HL-60/S4 treated with retinoic acid at 250 ng/mL for 4 days and 3 days (cell line): ENCODE measurements around the gene PGAM4.

ENCODE experiments used
- in situ Hi-C: fragments of 300-500 bp; cut with MboI; formaldehyde crosslinking; loops from 2 replicates; pipeline ENCODE4 v1.7.0; 2022; ENCODE audit warnings: low sequenced_read_pairs

Gene PGAM4

DNA sequence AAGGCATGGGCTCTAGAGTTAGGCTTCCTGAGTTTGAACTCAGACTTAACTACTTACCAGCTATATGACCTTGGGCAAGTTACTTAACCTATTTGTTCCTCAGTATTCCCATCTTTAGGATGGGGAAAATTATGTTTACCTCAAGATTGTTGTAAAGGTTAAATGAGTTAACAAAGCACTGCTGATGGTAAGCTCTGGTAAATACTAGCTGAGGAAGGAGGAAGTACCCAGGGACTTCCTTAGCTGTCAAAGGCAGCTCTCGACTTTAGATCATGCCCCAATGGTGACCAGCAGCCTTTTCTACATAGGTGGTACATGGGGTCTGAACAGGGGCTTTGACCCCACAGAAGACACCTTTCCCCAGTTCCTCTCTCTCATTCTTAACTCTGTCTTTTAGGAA, 38.9 kb downstream of the PGAM4 start:
- in situ Hi-C loops = no loop called here

DNA sequence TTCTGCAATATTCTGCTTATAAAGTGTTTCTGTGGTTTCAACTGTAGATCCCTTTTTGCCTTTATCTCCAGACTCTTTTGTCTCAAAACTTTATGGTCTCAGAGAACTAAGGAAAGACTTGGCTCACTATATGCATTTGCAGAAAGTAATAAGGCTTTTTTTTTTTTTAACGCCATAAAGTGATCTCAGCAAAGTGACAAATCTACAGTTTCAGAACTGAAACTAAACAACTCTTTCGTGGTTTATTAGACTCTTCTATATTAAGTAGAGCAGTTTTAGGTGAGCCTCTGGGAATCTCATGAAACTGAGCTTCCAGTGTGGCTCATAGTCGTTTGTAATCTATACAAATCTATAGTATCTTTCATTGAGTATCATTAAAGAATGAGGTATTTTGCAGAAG, 43.7 kb downstream of the PGAM4 start:
- in situ Hi-C loops = no loop called here

- in situ Hi-C loops = no loop called here
Measured at GRCh38 chrX:77924320-77924859, 45.0 kb downstream of the PGAM4 start.

DNA sequence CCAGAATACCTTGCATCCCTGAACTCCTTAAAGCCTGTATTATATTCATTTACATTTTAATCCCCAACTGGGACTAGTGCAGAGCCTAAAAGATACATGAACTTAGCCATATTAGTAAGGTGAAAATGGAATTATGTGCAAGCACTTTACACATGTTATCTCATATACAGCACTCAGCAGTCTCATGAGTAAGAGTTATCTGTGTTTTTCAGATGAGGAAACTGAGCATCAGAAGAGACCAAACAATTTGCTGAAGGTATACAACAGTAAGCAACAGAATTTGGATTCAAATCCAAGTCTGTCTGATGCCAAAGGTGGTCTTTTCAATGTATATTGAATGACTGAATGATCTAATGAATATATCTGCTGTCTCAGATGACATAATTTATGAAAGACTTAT, 46.7 kb downstream of the PGAM4 start:
- in situ Hi-C loops = no loop called here

- in situ Hi-C loops = loop anchor here (10.0 kb wide), 1 partner anchor 105 kb away; no protein-coding TSS in a partner anchor
Measured at GRCh38 chrX:77919370-77919769, 50.1 kb downstream of the PGAM4 start.

DNA sequence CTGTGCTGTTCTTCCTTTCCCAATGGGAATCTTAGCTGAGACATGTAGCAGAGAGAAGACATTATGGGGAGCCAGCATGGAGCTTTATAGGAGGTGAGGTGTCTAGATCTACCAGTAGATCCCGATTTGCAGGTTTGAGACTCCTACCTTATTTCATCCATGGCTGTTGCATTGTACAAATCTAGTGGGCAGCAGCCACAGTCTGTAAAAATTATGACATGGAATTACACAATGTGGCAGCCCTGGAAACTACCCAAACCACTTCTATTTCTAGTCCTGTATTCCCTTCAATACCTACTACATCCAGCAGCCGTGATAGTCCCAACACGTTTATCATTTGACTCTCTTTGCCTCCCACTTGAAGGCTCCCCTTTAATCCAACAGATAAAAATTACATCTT, 50.9 kb downstream of the PGAM4 start:
- in situ Hi-C loops = loop anchor here (10.0 kb wide), 1 partner anchor 106 kb away; no protein-coding TSS in a partner anchor
